GM10248 (cell line): ENCODE data around the gene TTC7B.

Source experiments
- CTCF ChIA-PET: fragments of 300-600 bp; sonication (Branson Sonifier 250); formaldehyde crosslinking; extraction: SDS; loops from one replicate; lab custom pipeline; 2021; ENCODE audit warnings: antibody characterized with exemption; lab: Yijun Ruan, JAX
- POLR2A ChIA-PET: fragments of 350-650 bp; sonication (Branson Sonifier 250); formaldehyde crosslinking; extraction: SDS; loops from one replicate; lab custom pipeline; 2020; ENCODE audit warnings: antibody characterized with exemption; lab: Yijun Ruan, JAX
- DNase-seq: peaks from one replicate; pipeline ENCODE4 v3.0.0; 2012; ENCODE audit errors: extremely low spot score
- TF ChIP-seq, protein P1 (sequence below): IDR thresholded peaks from 2 replicates; pipeline ENCODE4 v1.5.1; 2012; ENCODE audit warnings: mild to moderate bottlenecking, low read depth; ENCODE audit errors: extremely low read depth, missing control alignments, control extremely low read depth

The TTC7B gene

DNA sequence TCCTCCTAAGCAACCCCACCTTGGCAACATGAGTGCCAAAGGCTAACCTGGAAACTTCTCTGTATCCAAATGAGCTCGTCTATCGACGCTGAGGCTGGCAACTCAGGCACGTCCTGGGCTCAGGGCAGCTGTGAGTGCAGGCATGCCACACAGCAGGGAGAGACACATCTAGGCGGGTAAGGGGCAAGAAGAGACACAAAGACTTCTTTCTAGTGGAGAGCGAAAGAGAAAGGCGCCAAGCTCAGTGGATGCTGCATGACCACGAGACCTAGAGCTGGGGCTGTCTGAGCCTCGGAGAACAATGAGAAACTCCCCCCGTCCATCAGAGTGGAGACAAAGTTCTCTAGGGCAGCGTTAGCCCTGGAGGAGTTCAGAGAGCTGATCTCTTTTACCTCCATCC lies 249.0 kb downstream of the TTC7B start:
- POLR2A ChIA-PET = no interaction called here
- CTCF ChIA-PET = no interaction called here
- TF ChIP-seq, protein P1, sequence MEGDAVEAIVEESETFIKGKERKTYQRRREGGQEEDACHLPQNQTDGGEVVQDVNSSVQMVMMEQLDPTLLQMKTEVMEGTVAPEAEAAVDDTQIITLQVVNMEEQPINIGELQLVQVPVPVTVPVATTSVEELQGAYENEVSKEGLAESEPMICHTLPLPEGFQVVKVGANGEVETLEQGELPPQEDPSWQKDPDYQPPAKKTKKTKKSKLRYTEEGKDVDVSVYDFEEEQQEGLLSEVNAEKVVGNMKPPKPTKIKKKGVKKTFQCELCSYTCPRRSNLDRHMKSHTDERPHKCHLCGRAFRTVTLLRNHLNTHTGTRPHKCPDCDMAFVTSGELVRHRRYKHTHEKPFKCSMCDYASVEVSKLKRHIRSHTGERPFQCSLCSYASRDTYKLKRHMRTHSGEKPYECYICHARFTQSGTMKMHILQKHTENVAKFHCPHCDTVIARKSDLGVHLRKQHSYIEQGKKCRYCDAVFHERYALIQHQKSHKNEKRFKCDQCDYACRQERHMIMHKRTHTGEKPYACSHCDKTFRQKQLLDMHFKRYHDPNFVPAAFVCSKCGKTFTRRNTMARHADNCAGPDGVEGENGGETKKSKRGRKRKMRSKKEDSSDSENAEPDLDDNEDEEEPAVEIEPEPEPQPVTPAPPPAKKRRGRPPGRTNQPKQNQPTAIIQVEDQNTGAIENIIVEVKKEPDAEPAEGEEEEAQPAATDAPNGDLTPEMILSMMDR = no peak
- no peak for DNase-seq

- TF ChIP-seq, protein P1 = no peak
- no peak for DNase-seq
- CTCF ChIA-PET = no interaction called here
- POLR2A ChIA-PET = no interaction called here
These were observed 249.7 kb downstream of the TTC7B start for GRCh38 chr14:90566481-90566880.

DNA sequence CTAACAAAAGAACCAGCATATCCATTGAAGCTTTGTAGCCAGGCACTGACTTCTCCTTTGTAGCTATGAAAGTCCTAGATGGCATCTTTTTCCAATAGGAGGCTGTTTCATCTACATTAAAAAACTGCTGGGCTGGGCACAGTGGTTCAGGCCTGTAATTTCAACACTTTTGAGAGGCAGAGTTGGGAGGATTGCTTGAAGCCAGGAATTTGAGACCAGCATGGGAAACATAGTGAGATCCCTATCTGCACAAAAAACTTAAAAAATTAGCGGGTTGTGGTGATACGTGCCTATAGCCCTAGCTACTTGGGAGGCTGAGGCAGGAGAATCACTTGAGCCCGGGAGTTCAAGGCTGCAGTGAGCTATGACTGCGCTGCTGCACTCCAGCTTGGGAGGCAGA lies 251.7 kb downstream of the TTC7B start:
- POLR2A ChIA-PET = no interaction called here
- CTCF ChIA-PET = no interaction called here
- TF ChIP-seq, protein P1 = no peak
- DNase-seq = no peak

DNA sequence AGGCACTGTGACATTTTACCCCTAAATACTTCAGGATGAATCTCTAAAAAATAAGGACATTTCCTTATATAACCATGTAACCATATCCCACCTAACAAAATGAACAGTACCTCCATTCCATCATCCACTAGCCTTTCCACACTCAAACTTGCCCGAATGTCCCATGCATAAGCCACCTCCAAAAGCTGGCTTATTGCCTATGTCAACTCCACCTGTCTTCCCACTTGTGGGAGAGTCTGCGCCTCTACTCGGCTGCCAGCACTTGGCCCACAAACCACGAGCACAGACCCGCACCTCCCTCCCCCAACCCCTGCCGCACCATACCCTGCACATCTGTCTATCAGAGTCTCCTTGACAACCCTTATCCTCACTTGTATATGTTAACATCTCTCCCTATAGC lies 253.6 kb downstream of the TTC7B start:
- ChIA-PET CTCF (no interaction called here), POLR2A (no interaction called here)
- no peak for DNase-seq
- TF ChIP-seq, protein P1 = no peak

GRCh38 chr14:90561920-90562319 lies 254.3 kb downstream of the TTC7B start:
- ChIA-PET CTCF (no interaction called here), POLR2A (no interaction called here)
- TF ChIP-seq, protein P1 = no peak
- no peak for DNase-seq

DNA sequence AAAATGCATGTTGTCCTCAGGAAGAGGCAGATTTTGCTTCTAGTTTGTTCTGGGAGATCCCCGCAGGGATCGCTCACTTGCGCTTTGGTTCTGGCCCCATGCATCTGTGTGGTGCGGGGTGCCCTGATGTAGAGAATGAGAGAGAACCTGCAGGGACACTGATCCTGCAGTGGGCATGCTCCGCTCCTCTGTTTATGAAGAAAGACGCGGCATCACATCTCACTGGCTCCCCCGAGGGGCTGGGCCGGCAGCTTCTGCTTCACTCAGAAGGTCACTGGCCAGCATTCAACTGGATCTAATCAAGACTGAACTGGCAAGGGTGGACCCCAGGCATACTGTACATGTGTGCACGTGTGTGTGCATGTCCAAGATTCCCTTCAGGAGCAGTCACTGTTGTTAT lies 255.2 kb downstream of the TTC7B start:
- no peak for DNase-seq
- POLR2A ChIA-PET = no interaction called here
- TF ChIP-seq, protein P1 = no peak
- CTCF ChIA-PET = interaction anchor here (0.9 kb wide), 1 partner anchor 9 kb away, joined by 3 read pairs; no protein-coding TSS in a partner anchor

DNA sequence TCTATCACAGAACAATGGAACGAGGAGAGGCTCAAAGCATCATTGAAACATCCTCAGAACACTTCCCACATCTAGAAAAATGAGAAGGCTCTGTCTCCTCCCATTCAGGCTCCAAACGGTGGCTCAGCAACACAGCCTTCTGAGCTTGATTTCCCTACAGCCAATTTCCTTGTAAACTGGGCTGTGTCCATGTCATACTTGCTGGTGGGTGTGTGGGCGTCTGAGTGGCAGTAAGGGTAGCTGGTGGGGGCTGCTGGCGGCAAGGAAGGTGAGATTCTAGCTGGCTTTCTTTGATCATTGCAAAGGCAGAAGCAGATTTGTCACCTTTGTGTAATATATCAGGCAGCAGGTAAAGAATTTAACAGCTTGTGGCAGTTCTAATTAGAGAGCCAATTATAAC lies 255.7 kb downstream of the TTC7B start:
- TF ChIP-seq, protein P1 = no peak
- POLR2A ChIA-PET = no interaction called here
- CTCF ChIA-PET = interaction anchor here (0.9 kb wide), 1 partner anchor 9 kb away, joined by 3 read pairs; no protein-coding TSS in a partner anchor
- DNase-seq = no peak
